Peyer's patch (tissue), 4 donors: ENCODE data around the gene COQ2. TPM values are rescaled to one million over a fixed set of nuclear protein-coding genes. Genes with fewer than 3 reads are reported as not detected.
A peak's percentile ranks its signal among the peaks of the same experiment; 100 is the strongest.

Experiments used
- DNase-seq, 3 donors: peaks; one replicate each; pipeline ENCODE4 v3.0.0-alpha.2; 2017 to 2019
- H3K27ac ChIP-seq, 4 donors: fragments of 200-600 bp; sonication (generic); one replicate each; pipeline ENCODE4 v1.5.1; 2016 to 2019
- H3K27me3 ChIP-seq, 2 donors: fragments of 200-600 bp; sonication (generic); one replicate each; pipeline ENCODE4 v1.5.1; 2019
- H3K36me3 ChIP-seq, 3 donors: fragments of 200-600 bp; sonication (generic); one replicate each; pipeline ENCODE4 v1.5.1; 2016 to 2019
- H3K4me1 ChIP-seq, 4 donors: fragments of 200-600 bp; sonication (generic); one replicate each; pipeline ENCODE4 v1.5.1; 2016 to 2019
- H3K4me3 ChIP-seq, 4 donors: fragments of 200-600 bp; sonication (generic); 1 replicate in 3 of 4; 2 replicates in 1 of 4; pipeline ENCODE4 v1.5.1; 2016 to 2019; ENCODE audit warnings: mild to moderate bottlenecking in 1 of 4
- H3K9me3 ChIP-seq, 4 donors: fragments of 200-600 bp; sonication (generic); one replicate each; pipeline ENCODE4 v1.5.1; 2016 to 2019; ENCODE audit warnings: mild to moderate bottlenecking in 1 of 4
- CTCF ChIP-seq, 6 experiments: fragments of 450-650 bp in 4 of 6; fragments of 200-600 bp in 2 of 6; sonication (generic) in 1 of 6; IDR thresholded peaks; one replicate each; pipeline ENCODE4 v1.5.1; 2017 to 2019; ENCODE audit warnings: antibody characterized with exemption in 6 of 6, mild to moderate bottlenecking in 3 of 6, moderate library complexity in 1 of 6
- POLR2A ChIP-seq, 2 donors: fragments of 450-650 bp; IDR thresholded peaks; one replicate each; pipeline ENCODE4 v1.5.1; 2017; ENCODE audit warnings: antibody characterized with exemption in 2 of 2, mild to moderate bottlenecking in 2 of 2, moderate library complexity in 2 of 2
- total RNA-seq, 4 donors: library from RNA; depleted of rRNA; stranded (reverse); fragments of >200 nt; gene quantifications; one replicate each; pipeline ENCODE4 v1.1.0, GENCODE V29; 2016

Gene COQ2
- total RNA-seq, 4 donors from 2014 or later = 11.0 to 15.6 (median 12.9) TPM

DNA sequence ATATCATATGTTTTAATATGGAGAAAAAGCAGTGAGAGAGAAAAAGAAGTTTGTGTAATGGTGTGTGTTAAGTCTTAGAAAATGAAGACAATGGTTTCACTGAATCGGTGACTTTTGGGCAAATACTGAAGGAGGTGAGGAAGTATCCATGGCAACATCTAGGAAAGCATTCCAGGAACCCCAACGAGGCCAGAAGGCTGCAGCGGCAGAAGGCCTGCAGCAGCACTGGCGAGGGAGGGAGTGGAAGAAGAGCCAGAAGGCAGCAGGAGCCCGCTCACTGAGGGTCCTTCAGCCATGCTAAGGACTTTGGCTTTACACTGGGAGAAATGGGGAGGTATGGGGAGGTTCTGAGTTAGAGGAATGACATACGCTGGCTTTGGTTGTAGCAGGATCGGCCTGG is 26.8 kb downstream of the COQ2 start:
- no peaks in the 10 kb centered on the region for H3K36me3 ChIP-seq
- no peak overlapping the region for H3K4me3 ChIP-seq
- DNase-seq = no peak
- H3K9me3 ChIP-seq = no peaks in the 10 kb centered on the region
- no peak for TF ChIP-seq CTCF (IDR thresholded peaks at IDR 0.05)
- no peak for TF ChIP-seq POLR2A (IDR thresholded peaks at IDR 0.05)
- H3K27me3 ChIP-seq = no peaks in the 10 kb centered on the region
- H3K27ac ChIP-seq = no peak overlapping the region
- H3K4me1 ChIP-seq = peaks cover 0 to 40% (median 4%) of the 10 kb centered on the region in 4 donors

DNA sequence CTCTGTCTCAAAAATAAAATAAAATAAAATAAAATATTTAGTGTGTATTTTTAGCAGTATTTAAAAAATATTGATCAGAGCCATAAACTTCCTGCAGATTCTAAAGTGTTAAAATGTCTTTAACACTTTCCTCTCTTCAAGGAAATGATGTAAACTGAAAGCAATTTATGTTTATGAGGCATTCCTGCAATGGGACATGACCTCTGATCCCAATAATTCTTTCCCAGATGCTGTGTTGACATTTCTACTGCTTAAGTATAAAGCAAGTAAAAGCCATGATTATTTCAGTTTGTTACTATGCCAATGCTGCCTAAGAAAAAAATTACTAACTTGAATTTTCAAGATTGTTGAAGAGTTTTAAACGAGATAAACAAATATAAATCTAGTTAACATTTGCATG is 29.0 kb downstream of the COQ2 start:
- Histone ChIP-seq H3K27ac (peak overlapping the region in 3 of 4 donors; percentile 25 to 55 (median 53)), H3K27me3 (no peaks in the 10 kb centered on the region), H3K36me3 (no peaks in the 10 kb centered on the region), H3K9me3 (no peaks in the 10 kb centered on the region), H3K4me3 (no peak overlapping the region), H3K4me1 (peaks cover 0 to 27% (median 4%) of the 10 kb centered on the region in 4 donors)
- no peak for DNase-seq
- TF ChIP-seq CTCF (IDR thresholded peaks at IDR 0.05) = no peak
- no peak for TF ChIP-seq POLR2A (IDR thresholded peaks at IDR 0.05)

GRCh38 chr4:83252782-83253405 is 31.7 kb downstream of the COQ2 start:
- peak in 2 of 3 donors; percentile 83 to 93 for DNase-seq
- no peak overlapping the region for H3K27ac ChIP-seq
- H3K27me3 ChIP-seq = no peaks in the 10 kb centered on the region
- peak; percentile 54 to 87 (median 80) for TF ChIP-seq CTCF (IDR thresholded peaks at IDR 0.05)
- TF ChIP-seq POLR2A (IDR thresholded peaks at IDR 0.05) = no peak
- no peaks in the 10 kb centered on the region for H3K9me3 ChIP-seq
- peaks cover 0 to 28% (median 4%) of the 10 kb centered on the region in 4 donors for H3K4me1 ChIP-seq
- H3K36me3 ChIP-seq = no peaks in the 10 kb centered on the region
- no peak overlapping the region for H3K4me3 ChIP-seq

GRCh38 chr4:83251447-83251830 is 33.2 kb downstream of the COQ2 start:
- H3K36me3 ChIP-seq = no peaks in the 10 kb centered on the region
- no peaks in the 10 kb centered on the region for H3K9me3 ChIP-seq
- H3K27ac ChIP-seq = no peak overlapping the region
- H3K4me1 ChIP-seq = peaks cover 0 to 24% (median 4%) of the 10 kb centered on the region in 4 donors
- H3K4me3 ChIP-seq = no peak overlapping the region
- no peak for TF ChIP-seq CTCF (IDR thresholded peaks at IDR 0.05)
- no peak for TF ChIP-seq POLR2A (IDR thresholded peaks at IDR 0.05)
- no peak for DNase-seq
- no peaks in the 10 kb centered on the region for H3K27me3 ChIP-seq

DNA sequence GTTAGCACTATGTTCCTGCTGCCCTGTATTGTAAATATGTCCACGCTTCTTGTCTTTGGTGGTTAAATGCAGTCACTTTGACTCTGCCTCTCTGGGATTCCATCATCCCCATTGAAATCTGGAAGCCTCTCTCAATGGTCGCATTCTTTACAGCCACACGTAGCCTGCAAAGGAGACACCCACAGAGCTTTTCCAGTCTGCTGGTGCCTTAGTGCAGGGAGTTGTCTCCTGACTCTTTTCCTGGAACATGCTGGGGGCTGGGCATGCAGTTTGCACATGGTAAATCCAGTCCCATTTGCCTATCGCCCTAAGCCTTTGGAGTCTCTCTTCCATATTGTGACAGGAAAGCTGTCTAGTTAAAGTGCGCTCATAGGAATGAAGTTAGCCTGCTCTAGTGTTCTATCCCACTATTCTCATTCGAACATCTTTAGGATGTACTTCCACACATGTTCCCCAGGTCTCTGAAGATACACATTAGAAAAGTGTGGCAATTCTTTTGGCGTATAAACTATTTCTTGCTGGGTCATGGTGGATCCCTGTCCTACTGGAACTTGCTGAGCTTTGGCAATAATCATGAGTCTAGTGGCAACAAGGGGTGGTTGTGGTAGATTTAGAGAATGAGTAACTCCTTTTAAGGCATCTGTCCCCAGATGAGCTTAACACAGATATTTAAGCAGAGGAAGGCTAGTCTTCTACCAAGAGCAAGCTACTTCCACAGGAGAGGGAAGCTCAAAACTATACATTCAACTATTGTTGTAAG is 33.7 kb downstream of the COQ2 start:
- H3K36me3 ChIP-seq = no peaks in the 10 kb centered on the region
- H3K27me3 ChIP-seq = no peaks in the 10 kb centered on the region
- no peaks in the 10 kb centered on the region for H3K9me3 ChIP-seq
- no peak for DNase-seq
- H3K27ac ChIP-seq = no peak overlapping the region
- TF ChIP-seq CTCF (IDR thresholded peaks at IDR 0.05) = no peak
- no peak for TF ChIP-seq POLR2A (IDR thresholded peaks at IDR 0.05)
- no peak overlapping the region for H3K4me3 ChIP-seq
- H3K4me1 ChIP-seq = peaks cover 0 to 18% (median 1%) of the 10 kb centered on the region in 4 donors
